Measurements from ENCODE around the gene GLB1L3.

The GLB1L3 gene

DNA sequence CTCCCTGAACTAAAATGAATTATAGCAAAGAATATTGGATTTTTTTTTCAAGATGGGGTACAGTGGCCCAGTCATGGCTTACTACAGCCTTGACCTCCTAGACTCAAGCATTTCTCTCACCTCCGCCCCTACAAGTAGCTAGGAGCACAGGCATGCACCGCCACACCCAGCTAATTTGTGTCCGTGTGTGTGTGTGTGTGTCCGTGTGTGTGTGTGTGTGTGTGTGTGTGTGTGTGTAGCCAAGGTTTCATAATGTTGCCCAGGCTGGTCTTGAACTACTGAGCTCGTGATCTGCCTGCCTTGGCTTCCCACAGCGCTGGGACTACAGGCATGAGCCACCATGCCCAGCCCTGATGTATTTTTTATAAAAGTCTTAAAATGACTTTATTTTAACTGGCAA is 35.6 kb upstream of the GLB1L3 start:
- DNase-seq (ENCODE audit: low read depth), result no peak
- TF ChIP-seq, protein P1, sequence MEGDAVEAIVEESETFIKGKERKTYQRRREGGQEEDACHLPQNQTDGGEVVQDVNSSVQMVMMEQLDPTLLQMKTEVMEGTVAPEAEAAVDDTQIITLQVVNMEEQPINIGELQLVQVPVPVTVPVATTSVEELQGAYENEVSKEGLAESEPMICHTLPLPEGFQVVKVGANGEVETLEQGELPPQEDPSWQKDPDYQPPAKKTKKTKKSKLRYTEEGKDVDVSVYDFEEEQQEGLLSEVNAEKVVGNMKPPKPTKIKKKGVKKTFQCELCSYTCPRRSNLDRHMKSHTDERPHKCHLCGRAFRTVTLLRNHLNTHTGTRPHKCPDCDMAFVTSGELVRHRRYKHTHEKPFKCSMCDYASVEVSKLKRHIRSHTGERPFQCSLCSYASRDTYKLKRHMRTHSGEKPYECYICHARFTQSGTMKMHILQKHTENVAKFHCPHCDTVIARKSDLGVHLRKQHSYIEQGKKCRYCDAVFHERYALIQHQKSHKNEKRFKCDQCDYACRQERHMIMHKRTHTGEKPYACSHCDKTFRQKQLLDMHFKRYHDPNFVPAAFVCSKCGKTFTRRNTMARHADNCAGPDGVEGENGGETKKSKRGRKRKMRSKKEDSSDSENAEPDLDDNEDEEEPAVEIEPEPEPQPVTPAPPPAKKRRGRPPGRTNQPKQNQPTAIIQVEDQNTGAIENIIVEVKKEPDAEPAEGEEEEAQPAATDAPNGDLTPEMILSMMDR (IDR thresholded peaks at IDR 0.05; ENCODE audit: low read length, missing control alignments), result no peak
- no peak overlapping the region for H3K4me3 ChIP-seq (replicated peaks; ENCODE audit: low read depth, low read length)

DNA sequence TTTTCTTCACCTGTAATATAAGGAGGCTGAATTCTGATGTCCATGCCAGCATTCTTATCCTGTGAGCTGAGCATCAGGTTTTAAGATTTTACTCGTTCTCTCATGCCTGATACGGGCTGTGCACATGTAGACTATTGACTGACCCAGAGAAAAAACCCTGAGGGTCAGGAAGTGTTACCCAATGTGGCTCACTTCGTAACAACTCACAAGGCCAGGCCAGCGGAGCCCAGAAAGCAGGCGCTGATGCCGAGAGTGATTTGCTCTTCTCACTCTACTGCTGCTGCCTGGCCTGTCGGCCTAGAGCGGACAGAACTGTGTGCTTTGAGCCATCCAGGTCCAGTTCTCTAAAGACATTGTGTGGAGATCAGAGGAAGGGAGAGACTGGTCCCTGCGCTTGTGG is 33.8 kb upstream of the GLB1L3 start:
- H3K4me3 ChIP-seq (replicated peaks; ENCODE audit: low read depth, low read length), result no peak overlapping the region
- TF ChIP-seq, protein P1 (IDR thresholded peaks at IDR 0.05; ENCODE audit: low read length, missing control alignments), result no peak
- DNase-seq (ENCODE audit: low read depth), result no peak

DNA sequence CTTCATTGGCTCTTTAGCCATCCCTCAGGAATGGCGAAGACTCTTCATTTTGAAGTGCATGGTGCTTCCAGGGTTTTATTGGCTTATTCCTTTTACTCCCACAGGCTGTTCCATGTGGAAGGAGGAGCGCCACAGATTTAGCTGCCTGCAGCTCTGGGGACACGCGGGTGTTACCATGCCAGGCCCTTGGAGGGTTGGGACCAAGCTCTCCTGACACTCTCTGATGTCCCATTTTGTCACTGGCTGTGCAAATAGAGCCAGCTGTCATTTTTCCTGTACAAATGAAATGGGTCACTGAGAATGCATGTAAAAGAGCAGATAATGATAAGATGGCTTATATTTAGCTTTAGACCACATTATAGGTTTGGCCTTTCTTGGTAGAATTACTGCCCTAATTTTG is 32.3 kb upstream of the GLB1L3 start:
- no peak for DNase-seq (ENCODE audit: low read depth)
- H3K4me3 ChIP-seq (replicated peaks; ENCODE audit: low read depth, low read length), result no peak overlapping the region
- TF ChIP-seq, protein P1 (IDR thresholded peaks at IDR 0.05; ENCODE audit: low read length, missing control alignments), result no peak

DNA sequence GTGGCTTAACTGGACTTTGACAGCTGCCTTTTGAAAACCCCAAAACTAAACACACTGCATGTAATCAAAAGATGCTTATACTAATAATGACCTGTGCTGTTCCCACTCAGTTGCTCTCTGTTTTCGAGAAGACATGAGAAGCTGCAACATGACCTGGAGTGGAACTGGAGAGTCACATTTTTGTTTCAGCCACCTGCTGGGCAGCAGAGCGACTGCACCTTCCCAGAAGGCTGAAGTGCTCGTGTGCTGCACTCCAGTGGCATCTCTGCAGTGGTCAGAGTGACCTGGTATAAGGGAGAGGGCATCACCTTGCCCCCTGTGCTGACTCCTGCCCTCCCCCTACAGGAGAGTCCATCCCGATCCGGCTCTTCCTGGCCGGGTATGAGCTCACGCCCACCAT is 31.6 kb upstream of the GLB1L3 start:
- peak; percentile 50 for DNase-seq (ENCODE audit: low read depth)
- H3K4me3 ChIP-seq (replicated peaks; ENCODE audit: low read depth, low read length), result no peak overlapping the region
- TF ChIP-seq, protein P1 (IDR thresholded peaks at IDR 0.05; ENCODE audit: low read length, missing control alignments), result peak; percentile 56

DNA sequence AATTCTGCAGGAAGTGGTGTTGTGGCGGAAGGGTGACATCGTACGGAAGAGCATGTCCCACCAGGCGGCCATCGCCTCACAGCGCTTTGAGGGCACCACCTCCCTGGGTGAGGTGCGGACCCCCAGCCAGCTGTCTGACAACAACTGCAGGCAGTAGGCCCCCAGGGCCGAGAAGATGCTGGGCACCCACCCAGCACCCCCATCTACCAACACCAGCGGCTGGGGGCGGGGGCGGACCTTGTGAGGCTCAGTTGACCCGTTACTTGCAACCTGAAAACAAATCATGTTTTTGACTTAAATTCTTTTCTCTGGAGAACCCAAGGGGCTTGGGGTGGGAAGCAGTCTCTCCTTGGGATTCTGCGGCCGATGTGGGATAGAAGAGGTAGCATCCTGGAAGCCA is 30.7 kb upstream of the GLB1L3 start:
- TF ChIP-seq, protein P1 (IDR thresholded peaks at IDR 0.05; ENCODE audit: low read length, missing control alignments), result no peak
- DNase-seq (ENCODE audit: low read depth), result no peak
- no peak overlapping the region for H3K4me3 ChIP-seq (replicated peaks; ENCODE audit: low read depth, low read length)

DNA sequence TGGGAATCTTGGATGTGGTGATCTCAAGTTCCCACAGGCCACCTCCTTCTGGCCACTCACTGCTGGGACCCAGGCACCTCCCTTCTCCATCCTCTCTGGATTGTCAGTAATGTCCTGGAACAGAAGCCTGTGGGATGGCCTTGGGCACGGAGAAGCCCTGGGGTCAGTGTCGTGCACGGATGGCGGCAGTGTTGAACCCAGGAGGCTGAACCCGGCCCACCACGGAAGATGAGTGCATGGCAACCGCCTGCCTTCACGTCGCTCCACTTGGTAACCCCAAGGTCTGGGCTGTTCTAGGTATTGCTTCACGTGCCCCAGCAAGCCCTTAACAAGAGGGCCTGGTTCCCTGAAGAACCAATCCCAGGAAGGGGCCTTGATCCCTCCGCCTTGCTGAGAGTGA is 30.1 kb upstream of the GLB1L3 start:
- TF ChIP-seq, protein P1 (IDR thresholded peaks at IDR 0.05; ENCODE audit: low read length, missing control alignments), result no peak
- H3K4me3 ChIP-seq (replicated peaks; ENCODE audit: low read depth, low read length), result no peak overlapping the region

DNA sequence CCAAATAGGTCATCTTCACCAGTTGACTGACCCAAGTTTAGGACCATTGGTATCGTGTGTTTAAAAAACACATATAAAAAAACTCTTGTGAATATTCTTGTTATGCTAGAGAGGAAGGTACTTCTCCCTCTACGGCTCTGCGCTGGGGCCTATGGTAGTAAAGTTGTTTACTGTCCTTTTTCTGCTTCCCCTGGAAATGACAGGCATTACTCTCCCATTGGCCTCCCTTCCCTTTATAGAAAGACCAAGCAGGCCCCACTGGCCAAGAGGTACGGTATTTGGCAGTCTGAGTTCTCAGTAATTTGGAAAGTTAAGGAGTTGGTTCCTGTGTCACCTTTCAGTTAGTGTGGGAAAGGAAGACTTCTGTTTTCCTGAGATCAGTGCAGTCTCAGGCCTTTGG is 29.5 kb upstream of the GLB1L3 start:
- TF ChIP-seq, protein P1 (IDR thresholded peaks at IDR 0.05; ENCODE audit: low read length, missing control alignments), result no peak
- H3K4me3 ChIP-seq (replicated peaks; ENCODE audit: low read depth, low read length), result no peak overlapping the region
- no peak for DNase-seq (ENCODE audit: low read depth)

More for the DNA sequence above, 30.1 kb upstream of the GLB1L3 start:
- DNase-seq (ENCODE audit: low read depth), result no peak
